HepG2 (cell line): ENCODE results near the gene PANK3. TPM values are rescaled to one million over a fixed set of nuclear protein-coding genes. Genes with fewer than 3 reads are reported as not detected.
A peak's percentile ranks its signal among the peaks of the same experiment; 100 is the strongest.

Source experiments
- ATAC-seq: fragments of 200-7000 bp; cut with Tn5 transposase; 3 replicates; pipeline ENCODE4 v1.9.1; 2020; ENCODE audit warnings: mild to moderate bottlenecking, moderate library complexity
- BruUV-seq: library from RNA; stranded (reverse); fragments of 400-500 nt; replicated peaks from 2 replicates; lab custom pipeline; 2021; lab: Mats Ljungman, UMichigan
- CTCF ChIA-PET: fragments of 300-600 bp; formaldehyde crosslinking; extraction: SDS; loops from one replicate; lab custom pipeline; 2021; ENCODE audit warnings: low total read pairs, inconsistent platforms, low intra/inter-chr PET ratio; lab: Yijun Ruan, JAX
- POLR2A ChIA-PET: fragments of 350-600 bp; sonication (Branson Sonifier 250); formaldehyde crosslinking; loops from one replicate; lab custom pipeline; 2020; ENCODE audit warnings: antibody characterized with exemption, inconsistent platforms; lab: Yijun Ruan, JAX
- DNase-seq: peaks from one replicate; pipeline ENCODE4 v3.0.0-alpha.2; 2015; ENCODE audit warnings: low spot score
- FAIRE-seq: peaks from 3 replicates; lab custom pipeline; 2011; peaks lifted over from hg19 to GRCh38; lab: Jason Lieb, UNC
- H2AFZ ChIP-seq: one replicate; pipeline ENCODE4 v1.6.1; 2011; ENCODE audit warnings: low read length, inconsistent platforms
- H3K27ac ChIP-seq: fragments of 300-600 bp; 3 replicates; pipeline ENCODE4 v1.8.0; 2011; ENCODE audit warnings: mixed run types, mild to moderate bottlenecking, mixed read lengths, low read length, inconsistent platforms; ENCODE audit not compliant: insufficient read depth; ENCODE audit errors: extremely low read length
- H3K27me3 ChIP-seq, 2 experiments: fragments of 200-600 bp in 1 of 2; 2 replicates in 1 of 2; 3 replicates in 1 of 2; pipeline versions ENCODE4 v1.6.0 to v1.8.0; 2011; ENCODE audit warnings: low read length in 2 of 2, mild to moderate bottlenecking in 2 of 2, moderate library complexity in 2 of 2, inconsistent platforms in 1 of 2; ENCODE audit not compliant: insufficient read depth in 2 of 2, control insufficient read depth in 1 of 2
- H3K36me3 ChIP-seq, 2 experiments: fragments of 200-600 bp in 1 of 2; replicated peaks in 1 of 2; 2 replicates in 1 of 2; 3 replicates in 1 of 2; pipeline versions ENCODE4 v1.5.1 to v1.8.0; 2011; ENCODE audit warnings: low read length in 2 of 2, inconsistent platforms in 1 of 2; ENCODE audit not compliant: insufficient read depth in 2 of 2, control insufficient read depth in 1 of 2
- H3K4me1 ChIP-seq: 2 replicates; pipeline ENCODE4 v1.5.1; 2012; ENCODE audit warnings: low read length, inconsistent platforms; ENCODE audit not compliant: insufficient read depth
- H3K4me2 ChIP-seq: 2 replicates; pipeline ENCODE4 v1.6.0; 2011; ENCODE audit warnings: low read depth, low read length, inconsistent platforms
- H3K4me3 ChIP-seq, 3 experiments: fragments of 200-600 bp in 1 of 3; sonication (generic), shearing (Covaris generic) in 1 of 3; replicated peaks in 1 of 3; 2 replicates each; pipeline ENCODE4 v1.5.1; 2011 to 2016; ENCODE audit warnings: low read length in 3 of 3, inconsistent platforms in 2 of 3, low read depth in 2 of 3, mild to moderate bottlenecking in 2 of 3, control low read depth in 1 of 3, mixed read lengths in 1 of 3; ENCODE audit not compliant: insufficient read depth in 1 of 3
- H3K79me2 ChIP-seq: one replicate; pipeline ENCODE4 v1.6.1; 2011; ENCODE audit warnings: low read length, inconsistent platforms; ENCODE audit not compliant: insufficient read depth
- H3K9ac ChIP-seq: 2 replicates; pipeline ENCODE4 v1.6.0; 2011; ENCODE audit warnings: mild to moderate bottlenecking, low read depth, low read length, inconsistent platforms; ENCODE audit not compliant: insufficient read depth
- H3K9me3 ChIP-seq: 2 replicates; pipeline ENCODE4 v1.5.1; 2012; ENCODE audit warnings: mild to moderate bottlenecking, low read length
- H4K20me1 ChIP-seq: 2 replicates; pipeline ENCODE4 v1.6.0; 2011; ENCODE audit warnings: inconsistent platforms, mild to moderate bottlenecking, low read length, moderate library complexity; ENCODE audit not compliant: insufficient read depth
- ARNT ChIP-seq: fragments of 450-650 bp; IDR thresholded peaks from 2 replicates; pipeline ENCODE4 v1.6.1; 2017
- CCAR2 ChIP-seq: fragments of 200-400 bp; formaldehyde crosslinking; optimal IDR thresholded peaks from 2 replicates; pipeline ENCODE3; 2018; ENCODE audit warnings: low read depth, mild to moderate bottlenecking, low read length, moderate library complexity
- HOXA5 ChIP-seq: sonication (generic); formaldehyde crosslinking; IDR thresholded peaks from 2 replicates; pipeline ENCODE4 v1.4.0; 2020; ENCODE audit warnings: missing genetic modification reagents
- MATR3 ChIP-seq: sonication (generic); formaldehyde crosslinking; IDR thresholded peaks from 2 replicates; pipeline ENCODE4 v1.4.0; 2020; ENCODE audit warnings: missing genetic modification reagents
- MNT ChIP-seq: fragments of 450-650 bp; IDR thresholded peaks from 2 replicates; pipeline ENCODE4 v1.6.1; 2016
- MXI1 ChIP-seq: IDR thresholded peaks from 3 replicates; pipeline ENCODE4 v1.6.1; 2012; ENCODE audit warnings: low read depth, low read length, inconsistent platforms, borderline replicate concordance
- RORA ChIP-seq: sonication (generic); formaldehyde crosslinking; IDR thresholded peaks from 2 replicates; pipeline ENCODE4 v1.5.0; 2020; ENCODE audit warnings: mild to moderate bottlenecking, missing genetic modification reagents, moderate library complexity
- ZFP36L1 ChIP-seq: sonication (generic); formaldehyde crosslinking; IDR thresholded peaks from 2 replicates; pipeline ENCODE4 v1.8.0; 2022; ENCODE audit warnings: mild to moderate bottlenecking, missing genetic modification reagents, moderate library complexity
- ZNF121 ChIP-seq: sonication (generic); formaldehyde crosslinking; IDR thresholded peaks from 2 replicates; pipeline ENCODE4 v1.5.0; 2020; ENCODE audit warnings: mild to moderate bottlenecking, missing genetic modification reagents
- ZNF501 ChIP-seq: sonication (generic); formaldehyde crosslinking; IDR thresholded peaks from 2 replicates; pipeline ENCODE4 v1.5.1; 2020; ENCODE audit warnings: mild to moderate bottlenecking, moderate library complexity, missing genetic modification reagents
- ZNF800 ChIP-seq: sonication (generic); formaldehyde crosslinking; IDR thresholded peaks from 2 replicates; pipeline ENCODE4 v1.4.0; 2020; ENCODE audit warnings: missing genetic modification reagents
- ZSCAN25 ChIP-seq: sonication (generic); formaldehyde crosslinking; IDR thresholded peaks from 2 replicates; pipeline ENCODE4 v1.8.0; 2022; ENCODE audit warnings: mild to moderate bottlenecking, missing genetic modification reagents
- WGBS: methylation state at CpG from one replicate; pipeline ENCODE4 v1.1.6; 2017; ENCODE audit warnings: low lambda C conversion rate; 5-methylcytosine and 5-hydroxymethylcytosine counted together
- in situ Hi-C: cut with HindIII; loops from 2 replicates; pipeline ENCODE4 v1.10.0; 2017; ENCODE audit warnings: low pct_unique_long_range_greater_than_20kb; ENCODE audit not compliant: extremely low pct_ligation_motif_present
- intact Hi-C: fragments of 100-400 bp; cut with micrococcal nuclease; formaldehyde crosslinking; loops from one replicate; pipeline ENCODE4 v1.10.0; 2022; ENCODE audit not compliant: unreplicated experiment
- polyA plus RNA-seq, 8 experiments: library from polyadenylated mRNA; depleted of rRNA in 3 of 8; stranded (reverse) in 7 of 8; unstranded in 1 of 8; fragments of >200 nt; fragmentation: Illumina TruSeq in 4 of 8; extraction: Trizol in 4 of 8; gene quantifications; 2 replicates each; pipeline versions ENCODE4 v1.2.1 to v1.2.3, GENCODE V29; 2011 to 2016; ENCODE audit warnings: low read depth in 4 of 8, missing spikeins in 1 of 8, mixed read lengths in 1 of 8; ENCODE audit not compliant: insufficient read depth in 1 of 8
- total RNA-seq, 5 experiments: library from RNA; depleted of rRNA; stranded (reverse); fragments of >200 nt; fragmentation: Illumina TruSeq; extraction: Trizol; gene quantifications; 2 replicates each; pipeline ENCODE4 v1.2.3, GENCODE V29; 2016; ENCODE audit warnings: low read depth in 1 of 5
- TF ChIP-seq, protein P1 (sequence below), 2 experiments: sonication (generic) in 1 of 2; formaldehyde crosslinking in 1 of 2; IDR thresholded peaks; 2 replicates each; pipeline versions ENCODE4 v1.4.0 to v1.6.1; 2018 to 2020; ENCODE audit warnings: missing genetic modification reagents in 2 of 2, borderline replicate concordance in 1 of 2, low read depth in 1 of 2, mild to moderate bottlenecking in 1 of 2, missing biosample characterization in 1 of 2

The PANK3 gene
- total and polyA plus RNA-seq, 2 of the 13 experiments (the other 11 are each of a cell fraction or from before 2014, with no cell fraction given), result 26.9 to 69.5 TPM

- FAIRE-seq (no peak), ATAC-seq (no peak), DNase-seq (no peak)
- Histone ChIP-seq H4K20me1 (no peaks in the 10 kb centered on the region), H3K4me1 (peaks cover 56% of the 10 kb centered on the region), H2AFZ (no peak overlapping the region), H3K4me3 (no peak overlapping the region), H3K36me3 (no peaks in the 10 kb centered on the region), H3K27ac (no peak overlapping the region), H3K79me2 (no peaks in the 10 kb centered on the region), H3K9me3 (no peaks in the 10 kb centered on the region), H3K27me3 (no peaks in the 10 kb centered on the region), H3K9ac (no peak overlapping the region), H3K4me2 (no peak overlapping the region)
- 87% methylated on average over 5 of the region's 5 CpGs for WGBS
- CTCF ChIA-PET, result no interaction called here
- no TSS peak for BruUV-seq
- peak; percentile 69; the same call in 1 of the 2 replicates for TF ChIP-seq ZNF121
- TF ChIP-seq, protein P1, sequence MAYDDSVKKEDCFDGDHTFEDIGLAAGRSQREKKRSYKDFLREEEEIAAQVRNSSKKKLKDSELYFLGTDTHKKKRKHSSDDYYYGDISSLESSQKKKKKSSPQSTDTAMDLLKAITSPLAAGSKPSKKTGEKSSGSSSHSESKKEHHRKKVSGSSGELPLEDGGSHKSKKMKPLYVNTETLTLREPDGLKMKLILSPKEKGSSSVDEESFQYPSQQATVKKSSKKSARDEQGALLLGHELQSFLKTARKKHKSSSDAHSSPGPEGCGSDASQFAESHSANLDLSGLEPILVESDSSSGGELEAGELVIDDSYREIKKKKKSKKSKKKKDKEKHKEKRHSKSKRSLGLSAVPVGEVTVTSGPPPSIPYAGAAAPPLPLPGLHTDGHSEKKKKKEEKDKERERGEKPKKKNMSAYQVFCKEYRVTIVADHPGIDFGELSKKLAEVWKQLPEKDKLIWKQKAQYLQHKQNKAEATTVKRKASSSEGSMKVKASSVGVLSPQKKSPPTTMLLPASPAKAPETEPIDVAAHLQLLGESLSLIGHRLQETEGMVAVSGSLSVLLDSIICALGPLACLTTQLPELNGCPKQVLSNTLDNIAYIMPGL (CRISPR knock-in tag; IDR thresholded peaks at IDR 0.05; ENCODE audit: borderline replicate concordance in 1 of 2, low read depth in 1 of 2), result no peak
- POLR2A ChIA-PET, result interaction anchor here (4.8 kb wide), 1 partner anchor 8 kb away, joined by 91 read pairs; the partner anchor contains the start of gene PANK3
- in situ Hi-C loops (no loop called here), intact Hi-C loops (no loop called here)
These were observed 8.8 kb upstream of the PANK3 start for GRCh38 chr5:168587987-168588386.

- no peak for ATAC-seq
- CTCF ChIA-PET, result no interaction called here
- Histone ChIP-seq H4K20me1 (no peaks in the 10 kb centered on the region), H3K9me3 (no peaks in the 10 kb centered on the region), H3K27ac (no peak overlapping the region), H3K4me1 (peaks cover 49% of the 10 kb centered on the region), H3K79me2 (no peaks in the 10 kb centered on the region), H3K27me3 (no peaks in the 10 kb centered on the region), H3K36me3 (no peaks in the 10 kb centered on the region), H3K4me2 (no peak overlapping the region), H2AFZ (no peak overlapping the region), H3K4me3 (no peak overlapping the region), H3K9ac (no peak overlapping the region)
- BruUV-seq, result no TSS peak
- DNase-seq, result no peak
- WGBS, result 79% methylated on average over 5 of the region's 5 CpGs
- intact Hi-C loops, result no loop called here
- in situ Hi-C loops, result no loop called here
- FAIRE-seq, result no peak
- TF ChIP-seq HOXA5 (CRISPR knock-in tag) (no peak), MXI1 (no peak), MATR3 (CRISPR knock-in tag) (no peak), ZSCAN25 (CRISPR knock-in tag) (no peak), ZFP36L1 (CRISPR knock-in tag) (no peak), RORA (CRISPR knock-in tag) (no peak), CCAR2 (no peak), ZNF501 (CRISPR knock-in tag) (no peak), MNT (no peak), ZNF800 (CRISPR knock-in tag) (no peak), ARNT (no peak)
- POLR2A ChIA-PET, result no interaction called here
These were observed 6.1 kb upstream of the PANK3 start for GRCh38 chr5:168585119-168585856.
